T-helper 2 cell treated with Interferon-gamma antibody and Interleukin-4, amounts not matched to agents 5 μg/mL and 100 μg/mL, for 36 hours (primary cell): ENCODE measurements around the gene SIRPA.
"Not testable (repeated sequence)": the region's sequence is repeated elsewhere in the genome, so short reads cannot be mapped to it uniquely, and the experiment has no call there.

Source experiments
- DNase-seq: peaks from one replicate; pipeline ENCODE4 v3.0.0; 2021; ENCODE audit warnings: low spot score
- H3K27ac Mint-ChIP-seq: one replicate; pipeline ENCODE4 v1.8.0; 2021; ENCODE audit warnings: mild to moderate bottlenecking, mixed read lengths
- H3K27me3 Mint-ChIP-seq: one replicate; pipeline ENCODE4 v1.8.0; 2021; ENCODE audit warnings: low read depth, mixed read lengths
- H3K36me3 Mint-ChIP-seq: one replicate; pipeline ENCODE4 v1.8.0; 2021; ENCODE audit warnings: low read depth, mixed read lengths
- H3K4me1 Mint-ChIP-seq: one replicate; pipeline ENCODE4 v1.8.0; 2021; ENCODE audit warnings: low read depth, mixed read lengths
- H3K4me3 Mint-ChIP-seq: one replicate; pipeline ENCODE4 v1.8.0; 2022; ENCODE audit warnings: mild to moderate bottlenecking, moderate library complexity, mixed read lengths
- H3K9me3 Mint-ChIP-seq: one replicate; pipeline ENCODE4 v1.8.0; 2021; ENCODE audit warnings: mixed read lengths

SIRPA gene

DNA sequence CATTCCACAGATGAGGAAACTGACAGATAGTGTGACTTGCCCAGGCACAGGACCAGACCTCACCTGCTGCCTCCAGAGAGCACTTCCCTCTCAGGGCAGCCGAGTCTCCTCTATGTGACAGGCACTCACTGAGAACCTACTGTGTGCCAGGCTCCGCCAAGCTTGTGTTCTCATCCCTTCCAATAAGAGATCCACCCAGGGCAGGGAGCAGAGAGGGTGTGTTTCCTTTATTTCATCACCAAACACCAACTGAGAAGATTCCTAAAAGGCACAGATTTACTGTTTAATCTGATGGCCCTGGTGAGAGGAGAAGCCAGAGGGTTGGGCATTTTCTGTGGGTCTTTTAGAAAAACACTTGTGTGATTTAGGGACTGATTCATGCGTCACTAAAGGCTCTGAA lies 20.5 kb downstream of the SIRPA start:
- Mint-ChIP-seq H3K4me1 (no peaks in the 10 kb centered on the region), H3K27me3 (no peaks in the 10 kb centered on the region), H3K36me3 (no peaks in the 10 kb centered on the region), H3K27ac (no peak overlapping the region), H3K9me3 (no peaks in the 10 kb centered on the region), H3K4me3 (no peak overlapping the region)
- no peak for DNase-seq

DNA sequence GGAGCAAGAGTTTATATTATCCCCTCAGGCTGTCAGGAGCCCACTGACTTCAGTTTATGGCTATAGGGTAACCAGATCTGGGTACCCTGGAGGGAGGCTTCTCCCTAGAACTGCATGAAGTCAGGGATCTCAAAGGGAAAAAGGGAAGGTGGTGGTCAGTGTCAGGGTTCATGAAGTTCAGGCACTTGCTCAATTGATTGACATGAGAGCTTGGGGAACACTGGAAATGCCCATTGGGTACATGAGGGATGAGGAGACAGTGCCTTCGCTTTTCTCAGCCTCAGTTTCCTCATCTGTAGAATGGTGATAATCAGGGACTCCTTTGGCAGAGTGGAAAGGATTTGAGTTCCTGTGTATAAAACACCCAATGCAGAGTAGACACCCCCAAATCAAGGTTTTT lies 22.6 kb downstream of the SIRPA start:
- Mint-ChIP-seq H3K9me3 (no peaks in the 10 kb centered on the region), H3K4me1 (no peaks in the 10 kb centered on the region), H3K27ac (no peak overlapping the region)

DNA sequence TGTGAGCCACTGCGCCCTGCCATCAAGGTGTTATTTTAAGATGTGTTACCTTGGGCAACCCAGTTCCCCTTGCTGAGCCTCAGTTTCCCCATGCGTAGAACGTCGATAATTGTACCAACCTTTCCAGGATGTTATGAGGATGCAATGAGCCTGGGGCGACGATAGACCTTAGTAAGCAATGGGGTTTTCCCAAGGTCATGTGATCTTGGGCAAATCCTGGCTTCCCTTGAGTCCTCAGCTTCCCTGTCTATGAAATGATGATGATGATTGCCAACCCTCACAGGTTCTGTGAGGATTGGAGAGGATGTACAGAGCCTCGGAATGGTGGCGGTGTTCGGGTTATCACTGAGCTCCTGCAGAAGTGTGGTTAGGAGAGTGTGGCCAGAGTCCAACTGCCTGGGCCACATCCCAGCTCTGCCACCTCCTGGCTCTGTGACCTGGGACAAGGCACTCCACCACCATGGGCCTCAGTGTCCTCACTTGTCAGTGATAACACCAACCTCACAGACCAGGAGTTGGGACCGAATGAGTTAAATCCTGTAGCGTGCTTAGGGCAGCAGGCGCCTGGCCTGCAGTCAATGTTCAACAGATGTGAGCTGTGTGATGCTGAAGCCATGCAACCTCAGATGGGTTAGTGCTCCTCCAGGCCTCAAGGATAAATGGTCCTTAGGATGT lies 23.4 kb downstream of the SIRPA start:
- H3K36me3 Mint-ChIP-seq, result no peaks in the 10 kb centered on the region
- no peak overlapping the region for H3K4me3 Mint-ChIP-seq
- DNase-seq, result no peak
- H3K4me1 Mint-ChIP-seq, result no peaks in the 10 kb centered on the region
- no peak overlapping the region for H3K27ac Mint-ChIP-seq
- no peaks in the 10 kb centered on the region for H3K27me3 Mint-ChIP-seq
- H3K9me3 Mint-ChIP-seq, result no peaks in the 10 kb centered on the region

More for the DNA sequence above, 22.6 kb downstream of the SIRPA start:
- no peaks in the 10 kb centered on the region for H3K27me3 Mint-ChIP-seq
- H3K4me3 Mint-ChIP-seq, result no peak overlapping the region
- H3K36me3 Mint-ChIP-seq, result no peaks in the 10 kb centered on the region
- no peak for DNase-seq

DNA sequence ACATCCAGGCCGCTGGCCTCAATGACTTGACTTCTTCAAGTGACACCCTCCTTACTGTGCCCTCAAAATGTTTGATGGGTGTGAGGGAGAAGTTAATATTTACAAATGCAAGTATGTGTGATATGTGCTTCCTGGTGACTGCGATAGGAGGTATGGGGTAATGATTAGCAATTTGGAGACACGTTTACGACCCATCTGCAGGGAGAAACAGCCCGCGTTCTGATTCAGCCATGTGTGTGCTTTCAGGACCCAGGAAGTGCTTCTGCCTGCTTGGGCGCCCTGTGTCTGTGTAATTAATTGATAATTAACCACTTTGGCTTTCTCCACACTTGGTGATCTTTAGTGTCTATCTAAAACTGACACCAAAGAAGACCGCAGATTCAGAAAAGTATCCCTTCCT lies 25.0 kb downstream of the SIRPA start:
- Mint-ChIP-seq H3K27me3 (no peaks in the 10 kb centered on the region), H3K4me3 (no peak overlapping the region), H3K36me3 (no peaks in the 10 kb centered on the region), H3K27ac (no peak overlapping the region), H3K9me3 (no peaks in the 10 kb centered on the region), H3K4me1 (no peaks in the 10 kb centered on the region)
- DNase-seq, result no peak

DNA sequence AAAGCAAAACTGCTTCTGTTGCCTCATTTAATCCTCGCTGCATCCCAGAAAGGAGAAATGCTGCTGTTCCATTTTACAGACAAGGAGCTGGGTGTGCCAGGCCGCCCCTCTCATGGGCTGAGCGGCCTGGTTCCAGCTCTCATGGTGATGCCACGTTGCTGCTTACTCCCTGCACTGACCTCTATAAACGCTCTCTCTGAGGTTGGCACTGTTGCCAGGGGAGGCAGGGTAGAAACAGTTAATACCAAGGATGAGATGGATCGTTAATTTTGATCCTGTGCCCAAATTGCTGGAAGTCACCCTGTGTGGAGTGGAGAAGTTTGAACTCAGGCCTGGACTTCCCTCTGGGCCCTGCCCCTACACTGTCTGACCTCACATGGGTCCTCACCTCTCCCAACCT lies 25.6 kb downstream of the SIRPA start:
- Mint-ChIP-seq H3K36me3 (no peaks in the 10 kb centered on the region), H3K4me3 (no peak overlapping the region), H3K4me1 (no peaks in the 10 kb centered on the region), H3K9me3 (no peaks in the 10 kb centered on the region), H3K27ac (no peak overlapping the region), H3K27me3 (no peaks in the 10 kb centered on the region)
- no peak for DNase-seq

DNA sequence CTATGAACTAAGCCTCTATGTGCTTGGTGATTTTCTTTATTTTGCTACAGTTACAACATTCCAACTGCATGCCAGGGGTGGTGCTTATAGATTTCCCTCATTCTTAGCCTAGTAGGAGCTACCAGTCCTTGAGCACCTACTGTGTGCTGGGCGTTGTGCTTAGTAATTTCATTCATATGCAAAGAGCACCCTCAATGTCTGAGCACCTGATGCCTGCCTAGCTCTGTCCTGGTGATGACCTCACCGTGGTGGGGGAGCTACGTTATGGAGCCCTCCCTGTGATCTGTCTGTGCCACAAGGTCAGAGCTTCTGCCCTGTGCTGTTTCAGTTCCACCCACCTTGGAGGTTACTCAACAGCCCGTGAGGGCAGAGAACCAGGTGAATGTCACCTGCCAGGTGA lies 26.8 kb downstream of the SIRPA start:
- not testable (repeated sequence) for H3K9me3 Mint-ChIP-seq, H3K27me3 Mint-ChIP-seq, H3K4me3 Mint-ChIP-seq, H3K36me3 Mint-ChIP-seq, H3K4me1 Mint-ChIP-seq, H3K27ac Mint-ChIP-seq, DNase-seq

DNA sequence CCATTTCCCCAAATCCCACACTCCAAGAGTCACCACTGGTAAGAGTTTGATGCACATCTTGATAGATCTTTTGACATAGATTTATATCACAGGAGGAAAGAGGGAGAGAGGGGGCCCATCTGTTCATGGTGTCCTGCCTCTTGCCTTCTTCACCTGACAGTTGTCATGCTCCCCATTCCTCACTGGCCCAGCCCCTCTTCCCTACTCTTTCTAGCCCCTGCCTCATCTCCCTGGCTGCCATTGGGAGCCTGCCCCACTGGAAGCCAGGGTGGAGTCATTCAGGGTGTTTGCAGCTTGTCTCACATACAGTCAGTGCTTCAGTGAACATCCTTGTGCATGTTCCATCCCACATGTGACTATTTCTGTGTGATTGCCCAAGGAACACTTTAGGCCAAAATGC lies 27.6 kb downstream of the SIRPA start:
- no peaks in the 10 kb centered on the region for H3K27me3 Mint-ChIP-seq
- H3K36me3 Mint-ChIP-seq, result no peaks in the 10 kb centered on the region
- DNase-seq, result no peak
- no peaks in the 10 kb centered on the region for H3K9me3 Mint-ChIP-seq
- no peak overlapping the region for H3K4me3 Mint-ChIP-seq
- H3K27ac Mint-ChIP-seq, result no peak overlapping the region
- H3K4me1 Mint-ChIP-seq, result no peaks in the 10 kb centered on the region

DNA sequence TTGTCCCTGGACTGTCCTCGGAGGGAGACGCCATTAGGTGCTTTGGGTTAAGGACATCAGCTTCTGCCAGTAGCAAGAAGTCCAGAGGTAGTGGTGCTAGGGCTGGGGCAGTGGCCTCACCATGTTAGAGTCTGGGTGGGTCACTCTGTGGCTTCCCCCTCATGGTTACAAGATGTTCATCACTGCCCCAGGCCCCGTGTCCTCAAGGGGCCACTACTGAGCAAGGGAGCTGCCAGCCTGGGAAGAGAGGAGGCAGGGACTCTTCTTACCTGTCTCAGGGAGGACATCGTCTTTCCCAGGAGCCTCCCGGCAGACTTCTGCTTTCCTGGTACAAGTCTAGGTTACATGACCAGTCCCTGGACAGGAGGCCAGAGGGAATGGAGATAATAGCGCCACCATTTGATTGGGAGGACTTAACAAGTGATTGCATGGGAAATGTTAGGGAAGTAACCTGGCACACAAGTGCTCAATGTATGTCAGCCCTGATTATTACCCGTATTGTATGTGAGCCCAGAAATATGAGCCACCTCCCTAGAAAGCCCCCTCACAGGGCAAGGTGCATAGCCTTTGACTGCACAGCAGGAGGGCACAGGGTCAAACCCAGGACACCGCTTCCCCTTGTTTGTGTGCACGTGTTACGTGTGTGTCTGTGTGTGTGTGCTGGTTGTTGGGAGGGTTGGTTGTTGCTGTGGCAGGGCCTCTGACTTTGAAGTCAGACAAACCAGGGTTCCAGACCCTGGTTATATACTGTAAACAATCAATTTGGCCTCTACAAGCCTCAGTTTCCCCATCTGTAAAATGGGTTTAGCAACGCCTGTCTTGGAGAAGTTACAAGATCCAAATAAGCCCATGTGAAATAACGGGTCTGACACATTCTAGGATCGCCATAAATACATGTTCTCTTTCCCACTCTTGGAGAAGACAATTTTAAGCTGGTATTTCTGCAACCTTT lies 30.0 kb downstream of the SIRPA start:
- H3K4me3 Mint-ChIP-seq, result no peak overlapping the region
- H3K36me3 Mint-ChIP-seq, result no peaks in the 10 kb centered on the region
- H3K27me3 Mint-ChIP-seq, result no peaks in the 10 kb centered on the region
- no peaks in the 10 kb centered on the region for H3K4me1 Mint-ChIP-seq
- H3K9me3 Mint-ChIP-seq, result no peaks in the 10 kb centered on the region
- DNase-seq, result no peak
- no peak overlapping the region for H3K27ac Mint-ChIP-seq

DNA sequence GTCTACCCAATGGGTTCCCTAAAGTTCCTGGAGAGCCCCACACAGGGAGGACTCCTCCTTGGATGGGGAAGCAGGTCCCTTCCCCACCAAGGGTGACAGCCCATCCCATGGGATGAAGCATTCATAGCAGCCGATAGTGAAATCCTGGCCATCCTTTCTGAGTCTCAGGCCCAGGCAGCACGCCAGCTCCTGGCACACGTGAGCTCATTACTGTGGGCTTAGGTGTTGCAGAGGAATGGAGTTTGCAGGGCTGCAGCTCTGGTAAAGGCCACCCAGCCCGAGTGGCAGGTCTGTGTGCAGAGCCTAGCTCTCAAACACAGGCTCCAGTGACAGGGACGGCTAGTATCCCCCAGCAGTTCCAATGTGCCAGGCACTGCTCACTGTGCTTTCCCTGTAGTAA lies 31.0 kb downstream of the SIRPA start:
- DNase-seq, result no peak
- Mint-ChIP-seq H3K27me3 (no peaks in the 10 kb centered on the region), H3K27ac (no peak overlapping the region), H3K9me3 (no peaks in the 10 kb centered on the region), H3K4me3 (no peak overlapping the region), H3K4me1 (no peaks in the 10 kb centered on the region), H3K36me3 (no peaks in the 10 kb centered on the region)

DNA sequence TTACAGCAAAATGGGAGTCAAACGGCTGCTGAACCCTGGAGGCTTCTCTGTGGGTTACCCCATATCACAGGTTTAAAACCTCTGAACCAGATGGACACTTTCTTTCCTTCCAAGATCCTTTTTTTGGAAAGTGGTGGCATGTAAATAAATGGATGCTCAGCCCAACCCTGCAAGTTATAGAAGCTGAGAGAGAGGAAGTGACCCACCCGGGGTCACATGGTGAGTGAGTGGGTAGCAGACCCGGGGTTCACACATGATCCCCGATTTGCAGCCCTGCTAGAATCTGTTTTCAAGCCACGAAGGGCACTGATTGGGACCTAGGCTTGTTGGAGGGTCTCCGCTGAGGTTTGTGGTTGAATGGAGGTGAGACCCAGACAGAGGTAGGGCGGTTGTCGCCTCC lies 32.0 kb downstream of the SIRPA start:
- Mint-ChIP-seq H3K4me1 (no peaks in the 10 kb centered on the region), H3K27me3 (no peaks in the 10 kb centered on the region), H3K9me3 (no peaks in the 10 kb centered on the region), H3K4me3 (no peak overlapping the region), H3K36me3 (no peaks in the 10 kb centered on the region), H3K27ac (no peak overlapping the region)
- no peak for DNase-seq

DNA sequence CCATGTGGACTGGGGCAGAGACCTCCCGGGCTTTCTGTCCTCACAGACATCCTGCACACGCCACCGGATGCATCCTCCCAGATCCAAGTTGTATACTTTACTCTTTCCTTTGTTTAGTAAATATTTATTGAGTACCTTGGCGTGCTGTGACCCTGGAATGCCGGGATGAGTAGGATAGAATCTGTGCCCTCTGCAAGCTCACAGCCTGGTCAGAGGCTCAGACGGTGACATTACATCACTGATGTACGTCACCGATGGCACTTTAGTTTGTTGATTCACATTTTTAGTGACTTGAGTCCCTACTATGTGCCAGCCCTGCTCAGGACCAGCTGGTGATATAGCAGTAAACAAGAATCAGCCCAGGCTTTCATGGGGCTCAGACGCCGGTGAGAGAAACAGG lies 32.9 kb downstream of the SIRPA start:
- H3K36me3 Mint-ChIP-seq, result no peaks in the 10 kb centered on the region
- H3K4me3 Mint-ChIP-seq, result no peak overlapping the region
- H3K27ac Mint-ChIP-seq, result no peak overlapping the region
- DNase-seq, result no peak
- no peaks in the 10 kb centered on the region for H3K27me3 Mint-ChIP-seq
- no peaks in the 10 kb centered on the region for H3K9me3 Mint-ChIP-seq
- no peaks in the 10 kb centered on the region for H3K4me1 Mint-ChIP-seq

DNA sequence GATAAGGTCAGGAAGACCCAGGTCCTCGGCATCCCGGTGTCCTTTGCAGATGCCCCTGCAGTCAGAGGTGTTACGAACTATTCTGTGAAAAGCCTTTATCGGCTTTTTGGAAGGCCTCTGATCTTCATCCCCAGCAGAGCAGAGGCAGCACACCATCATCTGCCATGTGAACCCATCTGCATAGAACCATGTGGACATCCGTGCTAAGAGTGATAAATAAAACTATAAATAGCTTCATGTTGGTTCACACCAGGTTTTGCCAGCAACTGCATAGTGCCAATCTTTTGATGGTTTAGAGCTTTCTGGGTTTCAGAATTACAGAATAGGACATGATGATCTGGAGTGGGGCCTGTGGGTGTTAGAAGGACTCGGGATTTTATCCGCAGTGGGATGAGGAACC lies 33.6 kb downstream of the SIRPA start:
- no peaks in the 10 kb centered on the region for H3K4me1 Mint-ChIP-seq
- no peaks in the 10 kb centered on the region for H3K27me3 Mint-ChIP-seq
- H3K36me3 Mint-ChIP-seq, result no peaks in the 10 kb centered on the region
- H3K27ac Mint-ChIP-seq, result no peak overlapping the region
- no peaks in the 10 kb centered on the region for H3K9me3 Mint-ChIP-seq
- no peak overlapping the region for H3K4me3 Mint-ChIP-seq
- DNase-seq, result no peak

DNA sequence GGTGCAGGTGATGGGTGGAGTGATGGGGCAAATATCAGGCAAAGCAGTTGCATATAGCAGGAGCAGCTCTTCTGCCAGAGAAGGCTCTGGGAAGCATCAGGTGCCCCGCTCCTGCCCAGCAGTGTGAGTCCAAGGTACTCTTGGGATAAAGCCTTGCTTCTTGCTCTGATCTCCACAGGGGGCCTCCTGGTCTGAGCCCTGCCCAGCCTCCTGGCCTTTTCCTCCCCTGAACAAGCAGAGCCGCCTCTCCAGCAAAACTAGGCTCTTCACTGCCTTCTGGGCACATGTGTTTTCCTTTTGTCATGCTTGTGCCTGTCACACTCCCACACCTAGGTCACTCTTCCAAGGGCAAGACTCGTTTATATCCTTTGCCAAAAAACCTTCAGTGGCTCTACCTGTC lies 34.3 kb downstream of the SIRPA start:
- no peak for DNase-seq
- Mint-ChIP-seq H3K27me3 (no peaks in the 10 kb centered on the region), H3K27ac (no peak overlapping the region), H3K9me3 (no peaks in the 10 kb centered on the region), H3K4me1 (no peaks in the 10 kb centered on the region), H3K36me3 (no peaks in the 10 kb centered on the region), H3K4me3 (no peak overlapping the region)

DNA sequence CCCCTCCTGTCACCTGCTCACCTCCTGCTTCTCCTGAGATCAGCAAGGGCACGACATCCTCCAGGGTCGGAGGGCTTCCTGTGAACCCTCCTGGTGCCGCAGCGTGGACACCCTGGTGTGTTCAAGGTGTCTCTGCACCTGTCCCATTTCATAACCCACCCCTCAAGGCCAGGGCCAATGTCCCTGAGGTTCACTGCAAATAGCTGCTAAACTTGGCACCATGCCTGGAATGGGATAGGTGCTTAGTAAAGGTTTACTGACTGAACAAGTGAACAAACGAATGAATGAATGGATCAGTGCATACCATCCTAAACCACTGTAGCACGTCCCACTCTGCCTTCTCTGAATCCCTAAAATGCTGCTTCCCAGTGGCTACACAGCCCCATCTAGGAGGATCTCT lies 35.0 kb downstream of the SIRPA start:
- H3K4me3 Mint-ChIP-seq, result no peak overlapping the region
- no peak overlapping the region for H3K27ac Mint-ChIP-seq
- DNase-seq, result no peak
- H3K27me3 Mint-ChIP-seq, result no peaks in the 10 kb centered on the region
- H3K9me3 Mint-ChIP-seq, result no peaks in the 10 kb centered on the region
- H3K4me1 Mint-ChIP-seq, result no peaks in the 10 kb centered on the region
- no peaks in the 10 kb centered on the region for H3K36me3 Mint-ChIP-seq
